Endodermal cell (in vitro differentiated cells): Measurements from ENCODE around the gene SIM2. TPM values are rescaled to one million over a fixed set of nuclear protein-coding genes. Genes with fewer than 3 reads are reported as not detected.

ENCODE experiments used
- DNase-seq: peaks from one replicate; pipeline ENCODE4 v3.0.0-alpha.2; 2017
- H3K27ac ChIP-seq: 2 replicates; pipeline ENCODE4 v1.5.1; 2013; ENCODE audit warnings: mild to moderate bottlenecking, low read depth, low read length, moderate library complexity
- H3K27me3 ChIP-seq: 2 replicates; pipeline ENCODE4 v1.6.1; 2013; ENCODE audit warnings: mild to moderate bottlenecking, low read length, moderate library complexity; ENCODE audit not compliant: insufficient read depth, control insufficient read depth, poor library complexity, severe bottlenecking
- H3K36me3 ChIP-seq: 2 replicates; pipeline ENCODE4 v1.7.0; 2013; ENCODE audit warnings: mild to moderate bottlenecking, low read length, moderate library complexity; ENCODE audit not compliant: control insufficient read depth, insufficient read depth
- H3K4me1 ChIP-seq: one replicate; pipeline ENCODE4 v1.7.0; 2013; ENCODE audit warnings: low read length; ENCODE audit not compliant: control insufficient read depth, insufficient read depth
- H3K4me3 ChIP-seq: 2 replicates; pipeline ENCODE4 v1.5.1; 2013; ENCODE audit warnings: mild to moderate bottlenecking, low read length, moderate library complexity
- H3K9ac ChIP-seq: 2 replicates; pipeline ENCODE4 v1.6.1; 2013; ENCODE audit warnings: mild to moderate bottlenecking, low read length, moderate library complexity; ENCODE audit not compliant: poor library complexity, severe bottlenecking; ENCODE audit errors: extremely low read depth
- H3K9me3 ChIP-seq: 2 replicates; pipeline ENCODE4 v1.6.1; 2013; ENCODE audit warnings: mild to moderate bottlenecking, low read length, moderate library complexity; ENCODE audit not compliant: control insufficient read depth
- H3K27ac Mint-ChIP-seq: 2 replicates; pipeline ENCODE4 v1.8.0; 2020; ENCODE audit warnings: mixed read lengths
- H3K27me3 Mint-ChIP-seq: 2 replicates; pipeline ENCODE4 v1.8.0; 2021; ENCODE audit warnings: mild to moderate bottlenecking, mixed read lengths; ENCODE audit not compliant: insufficient read depth
- H3K36me3 Mint-ChIP-seq: 2 replicates; pipeline ENCODE4 v1.8.0; 2020; ENCODE audit warnings: low read depth, mixed read lengths
- H3K4me1 Mint-ChIP-seq: 2 replicates; pipeline ENCODE4 v1.8.0; 2020; ENCODE audit warnings: mixed read lengths
- H3K4me3 Mint-ChIP-seq: 2 replicates; pipeline ENCODE4 v1.8.0; 2020; ENCODE audit warnings: mild to moderate bottlenecking, moderate library complexity, mixed read lengths
- H3K9me3 Mint-ChIP-seq: 2 replicates; pipeline ENCODE4 v1.8.0; 2020; ENCODE audit warnings: mild to moderate bottlenecking, mixed read lengths
- WGBS, 2 experiments: methylation state at CpG; one replicate each; pipeline versions ENCODE4 v1.1.5 to v1.1.7; 2013; ENCODE audit warnings: missing lambda C conversion rate in 2 of 2, mixed read lengths in 1 of 2; ENCODE audit not compliant: insufficient coverage in 1 of 2, insufficient read length in 1 of 2; 5-methylcytosine and 5-hydroxymethylcytosine counted together
- total RNA-seq, 2 donors: library from RNA; stranded (reverse); fragmentation: NEBNext Ultra II Directional in 1 of 2; extraction: Animal tissue kit (Norgen Biotek cat#: 25700) in 1 of 2; gene quantifications; 2 replicates in 1 of 2; 3 replicates in 1 of 2; pipeline ENCODE4 v1.2.1, GENCODE V29; 2021
- TF ChIP-seq, protein P1 (sequence below): fragments of 200-600 bp; sonication (generic); conservative IDR thresholded peaks from 2 replicates; pipeline ENCODE4 v1.5.0; 2021; ENCODE audit warnings: antibody characterized with exemption, mild to moderate bottlenecking

Gene SIM2
- total RNA-seq, 2 donors from 2014 or later: not detected

- H3K4me1 Mint-ChIP-seq: peaks cover 6% of the 10 kb centered on the region
- no peak for DNase-seq
- no peak overlapping the region for H3K4me3 Mint-ChIP-seq
- H3K36me3 Mint-ChIP-seq: no peaks in the 10 kb centered on the region
- TF ChIP-seq, protein P1, sequence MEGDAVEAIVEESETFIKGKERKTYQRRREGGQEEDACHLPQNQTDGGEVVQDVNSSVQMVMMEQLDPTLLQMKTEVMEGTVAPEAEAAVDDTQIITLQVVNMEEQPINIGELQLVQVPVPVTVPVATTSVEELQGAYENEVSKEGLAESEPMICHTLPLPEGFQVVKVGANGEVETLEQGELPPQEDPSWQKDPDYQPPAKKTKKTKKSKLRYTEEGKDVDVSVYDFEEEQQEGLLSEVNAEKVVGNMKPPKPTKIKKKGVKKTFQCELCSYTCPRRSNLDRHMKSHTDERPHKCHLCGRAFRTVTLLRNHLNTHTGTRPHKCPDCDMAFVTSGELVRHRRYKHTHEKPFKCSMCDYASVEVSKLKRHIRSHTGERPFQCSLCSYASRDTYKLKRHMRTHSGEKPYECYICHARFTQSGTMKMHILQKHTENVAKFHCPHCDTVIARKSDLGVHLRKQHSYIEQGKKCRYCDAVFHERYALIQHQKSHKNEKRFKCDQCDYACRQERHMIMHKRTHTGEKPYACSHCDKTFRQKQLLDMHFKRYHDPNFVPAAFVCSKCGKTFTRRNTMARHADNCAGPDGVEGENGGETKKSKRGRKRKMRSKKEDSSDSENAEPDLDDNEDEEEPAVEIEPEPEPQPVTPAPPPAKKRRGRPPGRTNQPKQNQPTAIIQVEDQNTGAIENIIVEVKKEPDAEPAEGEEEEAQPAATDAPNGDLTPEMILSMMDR: no peak
- Histone ChIP-seq H3K27me3 (peaks cover 81% of the 10 kb centered on the region), H3K4me1 (no peaks in the 10 kb centered on the region), H3K9me3 (no peaks in the 10 kb centered on the region), H3K9ac (no peak overlapping the region), H3K4me3 (no peak overlapping the region), H3K36me3 (no peaks in the 10 kb centered on the region), H3K27ac (no peak overlapping the region)
- H3K9me3 Mint-ChIP-seq: peaks cover 1% of the 10 kb centered on the region
- H3K27ac Mint-ChIP-seq: no peak overlapping the region
- 80 to 91% methylated on average over 1 to 5 of the region's 6 CpGs for WGBS, 2 experiments
- H3K27me3 Mint-ChIP-seq: peaks cover 94% of the 10 kb centered on the region
Measured at GRCh38 chr21:36686955-36687354, 12.0 kb upstream of the SIM2 start.

DNA sequence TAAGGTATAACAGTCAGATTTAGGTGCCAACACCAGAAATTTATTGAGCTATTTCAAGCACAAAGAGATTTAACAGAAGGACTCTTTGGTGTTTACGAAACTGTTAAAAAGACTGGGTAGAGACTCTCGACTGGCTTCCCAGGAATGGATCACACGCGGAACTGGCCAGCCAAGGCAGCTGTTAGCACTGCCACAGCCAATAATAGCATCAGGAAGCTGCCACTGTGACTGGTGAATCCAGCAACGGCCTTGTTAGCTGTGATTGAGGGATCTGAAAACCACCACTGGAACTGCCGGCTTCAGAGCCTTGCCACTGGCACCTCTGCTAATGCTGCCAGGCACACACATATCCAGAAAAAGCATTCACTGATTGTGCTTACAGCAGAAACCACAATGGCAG is 10.6 kb upstream of the SIM2 start:
- no peak overlapping the region for H3K27ac Mint-ChIP-seq
- H3K9me3 ChIP-seq: no peaks in the 10 kb centered on the region
- H3K36me3 ChIP-seq: no peaks in the 10 kb centered on the region
- peaks cover 84% of the 10 kb centered on the region for H3K27me3 ChIP-seq
- WGBS, 2 experiments: 80 to 90% methylated on average over 6 of the region's 6 CpGs
- H3K36me3 Mint-ChIP-seq: no peaks in the 10 kb centered on the region
- TF ChIP-seq, protein P1: no peak
- no peaks in the 10 kb centered on the region for H3K4me1 ChIP-seq
- no peak overlapping the region for H3K9ac ChIP-seq
- no peak overlapping the region for H3K27ac ChIP-seq
- no peaks in the 10 kb centered on the region for H3K9me3 Mint-ChIP-seq
- no peak overlapping the region for H3K4me3 Mint-ChIP-seq
- no peak overlapping the region for H3K4me3 ChIP-seq
- peaks cover 95% of the 10 kb centered on the region for H3K27me3 Mint-ChIP-seq
- DNase-seq: no peak
- peaks cover 11% of the 10 kb centered on the region for H3K4me1 Mint-ChIP-seq

- H3K36me3 ChIP-seq: no peaks in the 10 kb centered on the region
- no peaks in the 10 kb centered on the region for H3K9me3 ChIP-seq
- no peak overlapping the region for H3K4me3 ChIP-seq
- TF ChIP-seq, protein P1: no peak
- Mint-ChIP-seq H3K27me3 (peaks cover 95% of the 10 kb centered on the region), H3K4me3 (no peak overlapping the region), H3K9me3 (no peaks in the 10 kb centered on the region), H3K36me3 (no peaks in the 10 kb centered on the region), H3K27ac (no peak overlapping the region), H3K4me1 (peaks cover 16% of the 10 kb centered on the region)
- no peak overlapping the region for H3K9ac ChIP-seq
- no peak overlapping the region for H3K27ac ChIP-seq
- H3K27me3 ChIP-seq: peaks cover 85% of the 10 kb centered on the region
- H3K4me1 ChIP-seq: no peaks in the 10 kb centered on the region
- no peak for DNase-seq
- WGBS, 2 experiments: 82 to 91% methylated on average over 7 of the region's 7 CpGs
Measured at GRCh38 chr21:36689324-36689723, 9.6 kb upstream of the SIM2 start.
